ENCODE results near the gene RAB6A. TPM values are rescaled to one million over a fixed set of nuclear protein-coding genes. Genes with fewer than 3 reads are reported as not detected.
"Not testable (repeated sequence)": the region's sequence is repeated elsewhere in the genome, so short reads cannot be mapped to it uniquely, and the experiment has no call there.

Gene RAB6A
- total RNA-seq, 5 donors from 2014 or later (not counting 1 experiment from before 2014, with no cell fraction given) = 58.1 to 118 (median 102) TPM

GRCh38 chr11:73693899-73694525, 66.9 kb downstream of the RAB6A start:
- H3K36me3 ChIP-seq (ENCODE audit: control insufficient read depth in 2 of 2, extremely low read depth in 1 of 2, insufficient read depth in 1 of 2, low read length in 1 of 2) = peaks cover 5 to 9% of the 10 kb centered on the region in 2 donors

DNA sequence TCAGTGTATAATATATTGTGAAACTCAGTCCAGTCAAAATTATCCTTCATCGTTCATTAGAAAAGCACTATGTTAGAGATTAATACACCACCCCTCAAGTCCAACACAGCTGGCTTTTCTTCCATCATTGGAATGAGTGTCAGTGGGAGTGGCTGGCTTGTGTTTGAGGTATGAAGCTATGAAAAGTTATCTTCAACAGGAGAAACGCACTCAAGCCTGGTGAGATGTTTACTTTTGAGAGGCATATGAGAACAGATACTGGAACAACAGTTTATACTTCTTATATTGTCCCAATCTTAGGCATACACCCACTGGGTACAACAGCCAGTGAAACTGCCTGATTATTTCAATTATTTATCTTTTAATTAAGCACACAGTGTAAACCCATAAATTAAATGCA, 80.2 kb downstream of the RAB6A start:
- Mint-ChIP-seq H3K36me3 (peaks cover 28% of the 10 kb centered on the region), H3K4me3 (no peak overlapping the region), H3K9me3 (no peaks in the 10 kb centered on the region), H3K4me1 (no peaks in the 10 kb centered on the region), H3K27ac (no peak overlapping the region), H3K27me3 (no peaks in the 10 kb centered on the region)
- peaks cover 13 to 18% of the 10 kb centered on the region in 2 donors for H3K36me3 ChIP-seq (ENCODE audit: control insufficient read depth in 2 of 2, extremely low read depth in 1 of 2, insufficient read depth in 1 of 2, low read length in 1 of 2)
- DNase-seq = no peak
- CTCF ChIA-PET = interaction anchor here (0.5 kb wide), 2 partner anchors 10 to 300 kb away, joined by 3 to 4 read pairs; no protein-coding TSS in a partner anchor
- no peaks in the 10 kb centered on the region for H3K9me3 ChIP-seq
- no CpG with 5 or more reads among the region's 2 CpGs for WGBS (ENCODE audit: insufficient coverage)
- H3K4me1 ChIP-seq (ENCODE audit: control insufficient read depth in 1 of 2, extremely low read depth in 1 of 2, insufficient read depth in 2 of 2, low read length in 2 of 2) = no peaks in the 10 kb centered on the region
- no peak overlapping the region for H3K27ac ChIP-seq (ENCODE audit: low read length)
- POLR2A ChIA-PET = interaction anchor here in 1 of 2 donors (0.6 kb wide), 1 partner anchor 1758 kb away, joined by 5 read pairs; no protein-coding TSS in a partner anchor
- ATAC-seq (replicated peaks in 1 of 4) = no peak
- no peaks in the 10 kb centered on the region for H3K27me3 ChIP-seq (replicated peaks in 1 of 2; ENCODE audit: control insufficient read depth in 2 of 2, extremely low read depth in 1 of 2, insufficient read depth in 2 of 2, low read length in 1 of 2)
- no peak overlapping the region for H3K4me3 ChIP-seq (ENCODE audit: control insufficient read depth in 1 of 2, extremely low read depth in 1 of 2, low read length in 1 of 2)

More at GRCh38 chr11:73693899-73694525, 66.9 kb downstream of the RAB6A start:
- H3K27me3 Mint-ChIP-seq = no peaks in the 10 kb centered on the region
- H3K9me3 Mint-ChIP-seq = no peaks in the 10 kb centered on the region
- no peaks in the 10 kb centered on the region for H3K4me1 ChIP-seq (ENCODE audit: control insufficient read depth in 1 of 2, extremely low read depth in 1 of 2, insufficient read depth in 2 of 2, low read length in 2 of 2)
- H3K27ac Mint-ChIP-seq = no peak overlapping the region
- H3K27ac ChIP-seq (ENCODE audit: low read length) = no peak overlapping the region
- DNase-seq = no peak
- H3K4me3 Mint-ChIP-seq = no peak overlapping the region
- no peaks in the 10 kb centered on the region for H3K4me1 Mint-ChIP-seq
- no peak for ATAC-seq (replicated peaks in 1 of 4)
- no peaks in the 10 kb centered on the region for H3K9me3 ChIP-seq
- no peak overlapping the region for H3K4me3 ChIP-seq (ENCODE audit: control insufficient read depth in 1 of 2, extremely low read depth in 1 of 2, low read length in 1 of 2)
- H3K36me3 Mint-ChIP-seq = peaks cover 29% of the 10 kb centered on the region
- ChIA-PET POLR2A (no interaction called here), CTCF (interaction anchor here in 1 of 2 donors (0.6 kb wide), 1 partner anchor 526 kb away, joined by 3 read pairs; no protein-coding TSS in a partner anchor)
- no peaks in the 10 kb centered on the region for H3K27me3 ChIP-seq (replicated peaks in 1 of 2; ENCODE audit: control insufficient read depth in 2 of 2, extremely low read depth in 1 of 2, insufficient read depth in 2 of 2, low read length in 1 of 2)
- no CpG with 5 or more reads among the region's 4 CpGs for WGBS (ENCODE audit: insufficient coverage)

DNA sequence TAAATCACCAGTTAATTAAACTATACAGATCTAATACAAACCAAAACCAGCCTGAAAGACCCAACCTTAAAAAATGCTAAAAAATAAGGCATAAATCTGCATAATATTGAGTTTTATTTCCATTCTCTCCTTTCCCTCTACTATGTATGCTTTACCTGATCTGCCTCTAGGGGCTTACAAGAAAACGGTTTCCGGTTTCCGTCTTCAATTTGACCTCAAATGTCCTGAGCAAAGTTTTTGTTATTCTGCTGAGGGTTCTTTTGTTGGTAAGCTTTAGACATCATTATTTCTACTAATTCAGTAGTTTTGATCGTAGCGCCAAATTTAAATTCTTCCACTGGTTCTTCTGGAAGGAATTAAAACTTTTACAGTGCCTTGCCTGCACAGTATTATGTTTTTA, 84.3 kb downstream of the RAB6A start:
- POLR2A ChIA-PET = interaction anchor here in 1 of 2 donors (0.6 kb wide), 1 partner anchor 39 kb away, joined by 5 read pairs; no protein-coding TSS in a partner anchor
- H3K36me3 Mint-ChIP-seq = peaks cover 32% of the 10 kb centered on the region

DNA sequence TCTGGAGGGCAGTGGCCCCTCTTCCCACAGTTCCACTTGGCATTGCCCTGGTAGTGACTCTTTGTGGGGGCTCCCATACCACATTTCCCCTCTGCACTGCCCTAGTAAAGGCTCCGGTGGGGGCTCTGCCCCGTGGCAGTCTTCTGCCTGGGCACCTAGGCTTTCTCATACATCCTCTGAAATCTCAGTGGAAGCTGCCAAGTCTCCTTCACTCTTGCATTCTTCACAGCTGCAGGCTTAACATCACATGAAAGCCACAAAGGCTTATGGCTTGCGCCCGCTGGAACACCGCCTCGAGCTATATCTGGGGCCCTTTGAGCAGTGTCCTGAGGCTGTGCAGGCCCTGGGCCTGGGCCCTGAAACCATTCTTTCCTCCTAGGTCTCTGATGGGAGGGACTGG, 89.2 kb downstream of the RAB6A start:
- H3K4me3 ChIP-seq (ENCODE audit: control insufficient read depth in 1 of 2, extremely low read depth in 1 of 2, low read length in 1 of 2) = no peak overlapping the region
- Mint-ChIP-seq H3K27me3 (no peaks in the 10 kb centered on the region), H3K36me3 (peaks cover 13% of the 10 kb centered on the region), H3K4me1 (no peaks in the 10 kb centered on the region), H3K27ac (no peak overlapping the region), H3K9me3 (no peaks in the 10 kb centered on the region), H3K4me3 (no peak overlapping the region)
- ATAC-seq (replicated peaks in 1 of 4) (no peak), DNase-seq (no peak)
- no peaks in the 10 kb centered on the region for H3K27me3 ChIP-seq (replicated peaks in 1 of 2; ENCODE audit: control insufficient read depth in 2 of 2, extremely low read depth in 1 of 2, insufficient read depth in 2 of 2, low read length in 1 of 2)
- peaks cover 0 to 6% of the 10 kb centered on the region in 2 donors for H3K36me3 ChIP-seq (ENCODE audit: control insufficient read depth in 2 of 2, extremely low read depth in 1 of 2, insufficient read depth in 1 of 2, low read length in 1 of 2)
- H3K27ac ChIP-seq (ENCODE audit: low read length) = no peak overlapping the region
- 93% methylated on average over 6 of the region's 6 CpGs for WGBS (ENCODE audit: insufficient coverage)
- CTCF ChIA-PET = no interaction called here
- POLR2A ChIA-PET = no interaction called here
- no peaks in the 10 kb centered on the region for H3K4me1 ChIP-seq (ENCODE audit: control insufficient read depth in 1 of 2, extremely low read depth in 1 of 2, insufficient read depth in 2 of 2, low read length in 2 of 2)
- no peaks in the 10 kb centered on the region for H3K9me3 ChIP-seq

More for the DNA sequence above, 84.3 kb downstream of the RAB6A start:
- H3K4me1 ChIP-seq (ENCODE audit: control insufficient read depth in 1 of 2, extremely low read depth in 1 of 2, insufficient read depth in 2 of 2, low read length in 2 of 2); H3K9me3 Mint-ChIP-seq; ATAC-seq (replicated peaks in 1 of 4); H3K4me3 Mint-ChIP-seq; CTCF ChIA-PET; H3K4me3 ChIP-seq (ENCODE audit: control insufficient read depth in 1 of 2, extremely low read depth in 1 of 2, low read length in 1 of 2); H3K9me3 ChIP-seq; DNase-seq; H3K27me3 Mint-ChIP-seq; H3K27ac ChIP-seq (ENCODE audit: low read length); H3K4me1 Mint-ChIP-seq; H3K27me3 ChIP-seq (replicated peaks in 1 of 2; ENCODE audit: control insufficient read depth in 2 of 2, extremely low read depth in 1 of 2, insufficient read depth in 2 of 2, low read length in 1 of 2): not testable (repeated sequence)
- H3K36me3 ChIP-seq (ENCODE audit: control insufficient read depth in 2 of 2, extremely low read depth in 1 of 2, insufficient read depth in 1 of 2, low read length in 1 of 2) = peaks cover 12 to 17% of the 10 kb centered on the region in 2 donors
- WGBS (ENCODE audit: insufficient coverage) = no CpG with 5 or more reads among the region's 5 CpGs
- peak overlapping the region in 1 of 2 donors; percentile 58 for H3K27ac Mint-ChIP-seq

DNA sequence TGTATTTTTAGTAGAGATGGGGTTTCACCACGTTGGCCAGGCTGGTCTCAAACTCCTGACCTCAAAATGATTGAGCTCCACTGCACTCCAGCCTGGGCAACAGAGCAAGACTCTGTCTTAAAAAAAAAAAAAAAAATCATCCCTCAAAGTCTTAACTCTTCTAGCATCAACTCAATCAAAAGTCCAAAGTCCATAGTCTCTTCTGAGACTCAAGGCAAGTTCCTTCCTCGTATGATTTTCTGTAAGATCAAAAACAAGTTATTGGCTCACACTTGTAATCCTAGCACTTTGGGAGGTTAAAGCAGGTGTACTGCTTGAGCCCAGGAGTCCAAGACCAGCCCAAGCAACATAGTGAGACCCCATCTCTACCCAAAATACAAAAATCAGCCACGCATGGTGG, 90.1 kb downstream of the RAB6A start:
- DNase-seq (no peak), ATAC-seq (replicated peaks in 1 of 4) (no peak)
- CTCF ChIA-PET = interaction anchor here in 1 of 2 donors (0.6 kb wide), 1 partner anchor 211 kb away, joined by 4 read pairs; no protein-coding TSS in a partner anchor
- no peak overlapping the region for H3K27ac ChIP-seq (ENCODE audit: low read length)
- peaks cover 0 to 4% of the 10 kb centered on the region in 2 donors for H3K36me3 ChIP-seq (ENCODE audit: control insufficient read depth in 2 of 2, extremely low read depth in 1 of 2, insufficient read depth in 1 of 2, low read length in 1 of 2)
- Mint-ChIP-seq H3K4me1 (no peaks in the 10 kb centered on the region), H3K27ac (no peak overlapping the region), H3K4me3 (no peak overlapping the region), H3K36me3 (peaks cover 7% of the 10 kb centered on the region), H3K27me3 (no peaks in the 10 kb centered on the region), H3K9me3 (no peaks in the 10 kb centered on the region)
- no peaks in the 10 kb centered on the region for H3K9me3 ChIP-seq
- WGBS (ENCODE audit: insufficient coverage) = 86% methylated on average over 1 of the region's 3 CpGs
- POLR2A ChIA-PET = no interaction called here
- H3K27me3 ChIP-seq (replicated peaks in 1 of 2; ENCODE audit: control insufficient read depth in 2 of 2, extremely low read depth in 1 of 2, insufficient read depth in 2 of 2, low read length in 1 of 2) = no peaks in the 10 kb centered on the region
- no peak overlapping the region for H3K4me3 ChIP-seq (ENCODE audit: control insufficient read depth in 1 of 2, extremely low read depth in 1 of 2, low read length in 1 of 2)
- no peaks in the 10 kb centered on the region for H3K4me1 ChIP-seq (ENCODE audit: control insufficient read depth in 1 of 2, extremely low read depth in 1 of 2, insufficient read depth in 2 of 2, low read length in 2 of 2)

DNA sequence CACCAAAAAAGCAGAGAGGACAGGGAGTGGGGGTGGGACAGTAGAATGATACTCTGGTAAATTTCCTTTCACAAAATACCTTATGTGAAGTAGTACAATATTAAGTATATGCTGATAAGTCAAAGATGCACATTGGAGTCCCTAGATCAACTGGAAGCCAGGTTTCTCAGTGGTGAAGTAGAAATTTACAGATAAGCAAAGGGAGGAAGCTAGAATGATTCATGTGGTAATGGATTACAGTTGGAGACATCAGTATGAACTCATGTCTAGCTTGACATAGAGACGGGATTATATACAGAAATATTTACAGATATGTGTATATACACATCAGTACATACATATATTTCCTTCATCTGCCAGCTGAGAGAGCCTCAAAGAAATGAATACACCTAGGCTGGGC, 93.0 kb downstream of the RAB6A start:
- CTCF ChIA-PET = no interaction called here
- peaks cover 10 to 12% (median 10%) of the 10 kb centered on the region in 3 donors for H3K4me1 Mint-ChIP-seq
- Histone ChIP-seq H3K27ac (ENCODE audit: low read length) (no peak overlapping the region), H3K4me3 (ENCODE audit: control insufficient read depth in 1 of 2, extremely low read depth in 1 of 2, low read length in 1 of 2) (no peak overlapping the region), H3K36me3 (ENCODE audit: control insufficient read depth in 2 of 2, extremely low read depth in 1 of 2, insufficient read depth in 1 of 2, low read length in 1 of 2) (no peaks in the 10 kb centered on the region), H3K27me3 (replicated peaks in 1 of 2; ENCODE audit: control insufficient read depth in 2 of 2, extremely low read depth in 1 of 2, insufficient read depth in 2 of 2, low read length in 1 of 2) (no peaks in the 10 kb centered on the region), H3K9me3 (no peaks in the 10 kb centered on the region), H3K4me1 (ENCODE audit: control insufficient read depth in 1 of 2, extremely low read depth in 1 of 2, insufficient read depth in 2 of 2, low read length in 2 of 2) (peaks cover 0 to 6% of the 10 kb centered on the region in 2 experiments)
- H3K9me3 Mint-ChIP-seq = no peaks in the 10 kb centered on the region
- no peak overlapping the region for H3K27ac Mint-ChIP-seq
- no CpG with 5 or more reads among the region's 1 CpG for WGBS (ENCODE audit: insufficient coverage)
- H3K27me3 Mint-ChIP-seq = no peaks in the 10 kb centered on the region
- ATAC-seq (replicated peaks in 1 of 4) = no peak
- POLR2A ChIA-PET = no interaction called here
- H3K4me3 Mint-ChIP-seq = no peak overlapping the region
- no peak for DNase-seq
- H3K36me3 Mint-ChIP-seq = no peaks in the 10 kb centered on the region

Data from T-cell (primary cell).